ENCODE results near the gene NOVA1.

The NOVA1 gene

GRCh38 chr14:26443654-26444053 is 154.2 kb downstream of the NOVA1 start:
- DNase-seq: no peak

DNA sequence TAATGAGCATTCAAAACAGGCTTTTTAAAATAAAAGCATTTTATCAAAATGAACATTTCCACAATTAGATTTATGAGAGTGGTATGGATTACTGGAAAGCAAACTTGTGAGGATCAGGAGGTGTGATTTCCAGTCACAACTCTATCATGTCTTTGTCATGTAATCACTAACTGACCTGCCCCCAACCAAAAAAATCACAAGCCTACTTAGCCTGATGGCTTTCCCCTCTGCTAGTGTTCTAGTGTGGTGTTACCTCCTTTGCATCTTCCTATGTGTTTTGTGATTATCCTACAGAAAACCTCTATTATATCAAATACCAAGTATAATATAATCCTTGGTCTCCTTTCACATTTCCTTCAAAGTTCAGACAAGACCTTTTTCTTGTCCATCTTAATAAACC is 168.6 kb downstream of the NOVA1 start:
- no peak for DNase-seq

DNA sequence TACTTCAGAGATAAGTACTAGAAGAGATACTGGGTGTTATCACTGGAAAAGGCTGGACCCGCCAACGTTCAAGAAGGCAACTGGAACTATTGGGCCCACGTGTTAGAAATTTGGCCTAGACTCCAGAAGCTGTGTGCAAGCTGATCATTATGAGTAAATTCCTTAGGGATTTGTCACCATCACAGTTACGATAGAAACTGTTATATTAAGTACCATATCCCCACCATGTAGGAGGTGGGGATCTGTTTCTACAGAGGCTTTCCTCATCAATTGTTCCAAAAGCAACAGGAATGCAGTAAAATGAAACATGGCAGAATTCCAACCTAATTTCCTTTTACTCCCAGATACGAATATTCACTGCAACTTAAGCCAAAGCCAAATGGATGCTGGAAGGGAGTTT is 170.7 kb downstream of the NOVA1 start:
- no peak for DNase-seq

DNA sequence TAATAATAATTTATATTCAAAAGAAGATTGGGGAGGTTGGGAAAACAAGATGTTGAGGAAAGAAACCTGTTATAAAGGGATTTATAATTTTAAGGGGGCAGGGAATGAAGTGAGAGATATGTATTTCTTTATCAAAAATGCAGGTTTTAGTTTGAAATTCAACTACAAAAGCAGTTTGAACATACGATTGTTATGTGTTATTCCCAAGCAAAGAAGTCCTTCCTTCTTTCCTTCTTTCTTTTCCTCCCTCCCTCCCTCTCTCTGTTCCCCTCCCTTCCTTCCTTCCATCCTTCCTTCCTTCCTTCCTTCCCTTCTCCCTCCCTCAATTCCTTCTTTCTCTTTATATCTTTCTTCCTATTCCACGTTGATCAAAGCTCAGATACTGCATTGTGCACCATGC is 173.3 kb downstream of the NOVA1 start:
- DNase-seq: no peak

DNA sequence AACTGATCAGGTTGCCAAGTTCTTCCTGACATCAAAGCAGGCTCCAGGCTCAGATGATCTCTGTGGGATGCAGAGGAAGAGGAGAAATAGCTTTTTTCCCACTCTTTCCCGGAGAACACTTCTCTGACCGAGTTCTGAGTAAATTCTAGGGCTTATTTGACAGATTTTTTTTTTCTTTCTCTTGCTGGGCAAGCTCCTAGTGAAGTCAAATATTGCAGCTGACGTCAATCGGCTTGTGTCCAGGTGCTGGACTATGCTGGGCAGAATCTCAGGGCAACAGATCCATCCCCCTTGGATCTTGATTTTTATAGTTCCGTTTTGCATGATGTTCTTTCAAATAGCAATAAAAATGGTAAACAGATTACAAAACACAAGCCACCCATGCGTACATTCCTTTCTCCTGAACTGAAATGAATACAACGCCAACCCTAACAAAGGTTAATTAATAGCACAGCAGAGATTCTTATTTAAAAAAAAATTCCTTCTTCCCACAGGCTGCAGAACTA is 182.2 kb downstream of the NOVA1 start:
- no peak for DNase-seq

- no peak for DNase-seq
Measured at GRCh38 chr14:26414926-26415325, 182.9 kb downstream of the NOVA1 start.

- no peak for DNase-seq
Measured at GRCh38 chr14:26414103-26414502, 183.7 kb downstream of the NOVA1 start.

GRCh38 chr14:26412421-26412820 is 185.4 kb downstream of the NOVA1 start:
- DNase-seq: no peak

GRCh38 chr14:26410189-26410685 is 187.6 kb downstream of the NOVA1 start:
- no peak for DNase-seq

DNA sequence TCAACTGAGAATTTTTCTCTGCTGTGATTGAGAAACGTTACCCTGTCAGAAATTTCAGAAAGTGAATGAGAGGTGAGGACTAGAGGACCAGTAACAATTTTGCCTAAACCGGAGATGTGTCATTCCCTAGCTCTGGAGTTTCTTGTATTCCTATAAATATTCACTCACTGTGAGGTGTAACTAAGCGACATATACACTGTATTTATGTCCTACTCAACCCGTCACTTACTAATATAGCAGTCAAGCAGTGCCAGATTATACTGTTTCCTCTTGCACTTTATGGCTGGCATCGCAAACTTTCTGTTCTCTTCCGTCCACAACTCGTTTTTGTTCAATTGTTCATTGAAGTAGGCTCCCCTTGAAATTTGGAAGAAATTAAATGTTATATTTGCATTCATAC is 192.9 kb downstream of the NOVA1 start:
- DNase-seq: no peak

DNA sequence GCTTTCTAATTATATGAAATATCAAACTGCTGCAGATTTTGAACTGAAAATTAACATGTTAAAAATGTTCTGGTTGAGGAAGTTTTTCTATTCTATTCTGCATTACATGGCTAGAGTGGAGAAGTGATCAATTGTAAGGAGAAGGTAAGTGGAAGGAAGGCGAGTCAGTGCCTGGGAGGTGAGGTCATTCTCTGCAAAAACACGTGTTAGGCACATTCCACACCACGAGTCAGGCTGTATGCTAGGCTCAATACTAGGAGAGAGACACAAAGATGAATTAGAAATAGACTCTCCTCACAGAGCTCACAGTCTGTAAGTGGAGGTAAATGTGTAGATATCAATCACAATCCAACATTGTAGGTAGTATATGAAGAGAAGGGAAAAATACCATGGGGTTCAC is 194.1 kb downstream of the NOVA1 start:
- DNase-seq: no peak

- DNase-seq: no peak
Measured at GRCh38 chr14:26402126-26402525, 195.7 kb downstream of the NOVA1 start.

- DNase-seq: no peak
Measured at GRCh38 chr14:26401179-26401968, 196.5 kb downstream of the NOVA1 start.

GRCh38 chr14:26400373-26400772 is 197.5 kb downstream of the NOVA1 start:
- no peak for DNase-seq

GRCh38 chr14:26398616-26399015 is 199.2 kb downstream of the NOVA1 start:
- no peak for DNase-seq
